H1 (cell line): ENCODE data around the gene MROH8. TPM values are rescaled to one million over a fixed set of nuclear protein-coding genes. Genes with fewer than 3 reads are reported as not detected.
"Not testable (repeated sequence)": the region's sequence is repeated elsewhere in the genome, so short reads cannot be mapped to it uniquely, and the experiment has no call there.

Experiments
- CTCF ChIA-PET: fragments of 300-600 bp; sonication (Branson Sonifier 250); formaldehyde crosslinking; loops from one replicate; lab custom pipeline; 2021; ENCODE audit not compliant: partially characterized antibody; lab: Charles Lee
- POLR2A ChIA-PET: fragments of 300-600 bp; sonication (Branson Sonifier 250); formaldehyde crosslinking; loops from one replicate; lab custom pipeline; 2021; ENCODE audit warnings: inconsistent platforms; ENCODE audit not compliant: partially characterized antibody; lab: Charles Lee
- DNase-seq, 2 experiments: peaks; one replicate each; pipeline versions ENCODE4 v3.0.0 to v3.0.0-alpha.2; 2010 to 2022; ENCODE audit warnings: low spot score in 2 of 2, low read depth in 1 of 2, mixed read lengths in 1 of 2
- FAIRE-seq: peaks from 2 replicates; lab custom pipeline; 2011; peaks lifted over from hg19 to GRCh38; lab: Jason Lieb, UNC
- H2AFZ ChIP-seq: 2 replicates; pipeline ENCODE4 v1.8.1; 2012; ENCODE audit warnings: low read length, inconsistent platforms
- H2AK5ac ChIP-seq: 2 replicates; pipeline ENCODE4 v1.6.1; 2013; ENCODE audit warnings: low read depth, low read length
- H2BK120ac ChIP-seq: replicated peaks from 2 replicates; pipeline ENCODE3; 2013; ENCODE audit warnings: low read depth, low read length, inconsistent platforms
- H2BK12ac ChIP-seq: 2 replicates; pipeline ENCODE4 v1.6.1; 2013; ENCODE audit warnings: low read depth, low read length
- H2BK15ac ChIP-seq: 2 replicates; pipeline ENCODE4 v1.6.1; 2013; ENCODE audit warnings: low read length
- H2BK20ac ChIP-seq: 2 replicates; pipeline ENCODE4 v1.6.1; 2013; ENCODE audit warnings: low read length
- H2BK5ac ChIP-seq: 2 replicates; pipeline ENCODE4 v1.6.1; 2013; ENCODE audit warnings: low read depth, low read length
- H3K14ac ChIP-seq: 2 replicates; pipeline ENCODE4 v1.6.1; 2013; ENCODE audit warnings: inconsistent platforms; ENCODE audit not compliant: insufficient read length
- H3K18ac ChIP-seq: 2 replicates; pipeline ENCODE4 v1.6.1; 2013; ENCODE audit warnings: low read length; ENCODE audit errors: extremely low read depth
- H3K23ac ChIP-seq: 2 replicates; pipeline ENCODE4 v1.6.1; 2013; ENCODE audit warnings: inconsistent platforms; ENCODE audit not compliant: insufficient read length
- H3K23me2 ChIP-seq: 2 replicates; pipeline ENCODE4 v1.6.1; 2013; ENCODE audit warnings: low read depth, low read length
- H3K27ac ChIP-seq: 2 replicates; pipeline ENCODE4 v1.6.1; 2011; ENCODE audit warnings: low read depth, low read length, inconsistent platforms
- H3K27me3 ChIP-seq, 4 experiments: replicated peaks in 1 of 4; 1 replicate in 1 of 4; 2 replicates in 3 of 4; pipeline versions ENCODE4 v1.6.1 to v1.8.1; 2011 to 2013; ENCODE audit warnings: low read length in 3 of 4, mild to moderate bottlenecking in 3 of 4, inconsistent platforms in 2 of 4, mixed read lengths in 2 of 4, moderate library complexity in 1 of 4; ENCODE audit not compliant: control insufficient read depth in 3 of 4, insufficient read depth in 3 of 4; ENCODE audit errors: extremely low read depth in 1 of 4
- H3K36me3 ChIP-seq, 4 experiments: 2 replicates each; pipeline versions ENCODE4 v1.6.1 to v1.8.1; 2011 to 2013; ENCODE audit warnings: mild to moderate bottlenecking in 4 of 4, low read length in 3 of 4, moderate library complexity in 2 of 4, control low read depth in 1 of 4, inconsistent platforms in 1 of 4; ENCODE audit not compliant: insufficient read depth in 4 of 4, control insufficient read depth in 2 of 4
- H3K4ac ChIP-seq: replicated peaks from 2 replicates; pipeline ENCODE3; 2013; ENCODE audit warnings: low read length, low read depth, mixed read lengths, inconsistent platforms; ENCODE audit not compliant: insufficient read length
- H3K4me1 ChIP-seq, 4 experiments: replicated peaks in 1 of 4; 1 replicate in 1 of 4; 2 replicates in 3 of 4; pipeline versions ENCODE4 v1.6.1 to v1.8.1; 2011 to 2013; ENCODE audit warnings: low read length in 3 of 4, inconsistent platforms in 2 of 4, mixed read lengths in 1 of 4; ENCODE audit not compliant: insufficient read depth in 4 of 4, control insufficient read depth in 3 of 4
- H3K4me2 ChIP-seq, 2 experiments: 2 replicates each; pipeline versions ENCODE4 v1.6.1 to v1.8.1; 2011 to 2013; ENCODE audit warnings: low read depth in 2 of 2, low read length in 2 of 2, control low read depth in 1 of 2, inconsistent platforms in 1 of 2, mild to moderate bottlenecking in 1 of 2; ENCODE audit not compliant: insufficient read depth in 1 of 2
- H3K4me3 ChIP-seq, 4 experiments: fragments of 200-600, 300-600 bp in 1 of 4; sonication (generic), shearing (Covaris generic), sonication (Bioruptor Twin) in 1 of 4; 2 replicates each; pipeline versions ENCODE4 v1.5.1 to v1.8.1; 2011 to 2016; ENCODE audit warnings: low read length in 4 of 4, low read depth in 3 of 4, control low read depth in 2 of 4, inconsistent platforms in 2 of 4, mild to moderate bottlenecking in 2 of 4, mixed read lengths in 1 of 4, moderate library complexity in 1 of 4; ENCODE audit not compliant: insufficient read depth in 2 of 4; ENCODE audit errors: extremely low read depth in 1 of 4
- H3K56ac ChIP-seq: replicated peaks from 2 replicates; pipeline ENCODE3; 2013; ENCODE audit warnings: low read depth, mild to moderate bottlenecking, mixed read lengths, low read length, inconsistent platforms; ENCODE audit not compliant: insufficient read length
- H3K79me1 ChIP-seq: 2 replicates; pipeline ENCODE4 v1.6.1; 2013; ENCODE audit warnings: low read depth, low read length, control low read depth
- H3K79me2 ChIP-seq, 2 experiments: 2 replicates each; pipeline versions ENCODE4 v1.6.1 to v1.8.1; 2012 to 2013; ENCODE audit warnings: low read length in 2 of 2, mild to moderate bottlenecking in 2 of 2, inconsistent platforms in 1 of 2; ENCODE audit not compliant: insufficient read depth in 2 of 2, control insufficient read depth in 1 of 2
- H3K9ac ChIP-seq, 4 experiments: replicated peaks in 1 of 4; 1 replicate in 1 of 4; 2 replicates in 3 of 4; pipeline versions ENCODE4 v1.6.1 to v1.8.1; 2011 to 2013; ENCODE audit warnings: low read depth in 3 of 4, low read length in 3 of 4, control low read depth in 2 of 4, mild to moderate bottlenecking in 2 of 4, moderate library complexity in 2 of 4, inconsistent platforms in 1 of 4; ENCODE audit errors: extremely low read depth in 1 of 4
- H3K9me3 ChIP-seq, 2 experiments: 2 replicates each; pipeline versions ENCODE4 v1.6.1 to v1.8.1; 2012 to 2013; ENCODE audit warnings: mild to moderate bottlenecking in 2 of 2, moderate library complexity in 2 of 2, control low read depth in 1 of 2, inconsistent platforms in 1 of 2, low read depth in 1 of 2, low read length in 1 of 2, mixed read lengths in 1 of 2; ENCODE audit not compliant: insufficient read depth in 2 of 2
- H4K20me1 ChIP-seq, 2 experiments: replicated peaks in 1 of 2; 2 replicates each; pipeline versions ENCODE3 to v1.8.1; 2011 to 2013; ENCODE audit warnings: inconsistent platforms in 2 of 2, low read length in 2 of 2, mild to moderate bottlenecking in 1 of 2; ENCODE audit not compliant: insufficient read depth in 2 of 2, control insufficient read depth in 1 of 2
- H4K5ac ChIP-seq: 2 replicates; pipeline ENCODE4 v1.6.1; 2013; ENCODE audit warnings: low read length, low read depth, mixed read lengths, inconsistent platforms; ENCODE audit not compliant: insufficient read length
- H4K8ac ChIP-seq: 2 replicates; pipeline ENCODE4 v1.8.0; 2013; ENCODE audit warnings: mild to moderate bottlenecking, moderate library complexity, low read length, inconsistent platforms; ENCODE audit not compliant: insufficient read depth; ENCODE audit errors: extremely low read depth
- H4K91ac ChIP-seq: replicated peaks from 2 replicates; pipeline ENCODE3; 2013; ENCODE audit warnings: low read length, mixed read lengths, inconsistent platforms; ENCODE audit not compliant: insufficient read length
- BACH1 ChIP-seq: IDR thresholded peaks from 2 replicates; pipeline ENCODE4 v1.6.1; 2012; ENCODE audit warnings: low read length, improper control_type of control experiment
- SP1 ChIP-seq: IDR thresholded peaks from 2 replicates; pipeline ENCODE4 v1.6.1; 2011; ENCODE audit warnings: low read depth, low read length
- WGBS, 2 experiments: shearing (Covaris generic) in 1 of 2; methylation state at CpG; one replicate each; pipeline versions ENCODE4 v1.1.6 to v1.1.7; 2013 to 2015; ENCODE audit warnings: low lambda C conversion rate in 2 of 2, mixed read lengths in 2 of 2, inconsistent platforms in 1 of 2, low coverage in 1 of 2, missing lambda C conversion rate in 1 of 2; ENCODE audit not compliant: insufficient replicate concordance in 2 of 2, insufficient coverage in 1 of 2, insufficient read length in 1 of 2; ENCODE audit errors: extremely low coverage in 1 of 2, missing lambda C conversion rate in 1 of 2; 5-methylcytosine and 5-hydroxymethylcytosine counted together
- polyA plus RNA-seq, 7 experiments: library from polyadenylated mRNA; depleted of rRNA in 3 of 7; stranded (reverse) in 5 of 7; unstranded in 2 of 7; fragments of >200 nt in 5 of 7; fragments of 200-250 nt in 2 of 7; gene quantifications; 1 replicate in 5 of 7; 2 replicates in 1 of 7; 4 replicates in 1 of 7; pipeline versions ENCODE4 v1.2.1 to v1.2.3, GENCODE V29; 2011 to 2013; ENCODE audit warnings: missing spikeins in 2 of 7, mixed read lengths in 2 of 7
- total RNA-seq: library from RNA; stranded (reverse); fragmentation: NEBNext Ultra II Directional; extraction: Animal tissue kit (Norgen Biotek cat#: 25700); gene quantifications from 2 replicates; pipeline ENCODE4 v1.2.1, GENCODE V29; 2021
- TF ChIP-seq, protein P1 (sequence below), 3 experiments: IDR thresholded peaks; 1 replicate in 2 of 3; 2 replicates in 1 of 3; pipeline versions ENCODE4 v1.5.1 to v1.6.1; 2011; ENCODE audit warnings: low read length in 3 of 3, mild to moderate bottlenecking in 3 of 3, inconsistent platforms in 2 of 3, low read depth in 1 of 3, moderate library complexity in 1 of 3; ENCODE audit not compliant: insufficient read depth in 1 of 3; ENCODE audit errors: control extremely low read depth in 1 of 3

The MROH8 gene
- total and polyA plus RNA-seq, 2 of the 8 experiments (the other 6 are each of a cell fraction or from before 2014, with no cell fraction given), result 0.50 to 0.86 TPM

DNA sequence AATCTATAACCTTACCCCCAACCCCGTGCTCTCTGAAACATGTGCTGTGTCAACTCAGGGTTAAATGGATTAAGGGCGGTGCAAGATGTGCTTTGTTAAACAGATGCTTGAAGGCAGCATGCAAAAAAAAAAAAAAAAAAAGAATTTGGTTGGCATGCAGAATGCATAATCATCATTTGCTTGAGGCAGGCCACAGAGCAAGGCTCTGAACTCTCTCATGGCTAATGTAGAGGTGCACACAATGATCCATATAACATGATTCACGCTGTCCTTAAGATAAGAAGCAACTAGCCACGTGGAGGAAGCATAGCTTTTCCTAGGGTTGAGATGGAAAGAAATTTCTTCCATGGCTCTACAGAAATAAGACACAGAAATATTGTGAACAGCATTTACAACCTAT, 27.8 kb downstream of the MROH8 start (continued):
- TF ChIP-seq, protein P1, sequence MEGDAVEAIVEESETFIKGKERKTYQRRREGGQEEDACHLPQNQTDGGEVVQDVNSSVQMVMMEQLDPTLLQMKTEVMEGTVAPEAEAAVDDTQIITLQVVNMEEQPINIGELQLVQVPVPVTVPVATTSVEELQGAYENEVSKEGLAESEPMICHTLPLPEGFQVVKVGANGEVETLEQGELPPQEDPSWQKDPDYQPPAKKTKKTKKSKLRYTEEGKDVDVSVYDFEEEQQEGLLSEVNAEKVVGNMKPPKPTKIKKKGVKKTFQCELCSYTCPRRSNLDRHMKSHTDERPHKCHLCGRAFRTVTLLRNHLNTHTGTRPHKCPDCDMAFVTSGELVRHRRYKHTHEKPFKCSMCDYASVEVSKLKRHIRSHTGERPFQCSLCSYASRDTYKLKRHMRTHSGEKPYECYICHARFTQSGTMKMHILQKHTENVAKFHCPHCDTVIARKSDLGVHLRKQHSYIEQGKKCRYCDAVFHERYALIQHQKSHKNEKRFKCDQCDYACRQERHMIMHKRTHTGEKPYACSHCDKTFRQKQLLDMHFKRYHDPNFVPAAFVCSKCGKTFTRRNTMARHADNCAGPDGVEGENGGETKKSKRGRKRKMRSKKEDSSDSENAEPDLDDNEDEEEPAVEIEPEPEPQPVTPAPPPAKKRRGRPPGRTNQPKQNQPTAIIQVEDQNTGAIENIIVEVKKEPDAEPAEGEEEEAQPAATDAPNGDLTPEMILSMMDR (IDR thresholded peaks at IDR 0.05; ENCODE audit: control extremely low read depth in 1 of 3, insufficient read depth in 1 of 3, low read depth in 1 of 3, low read length in 3 of 3), result no peak
- TF ChIP-seq BACH1, result no peak
- no peak for TF ChIP-seq SP1

GRCh38 chr20:37150864-37151263, 28.5 kb downstream of the MROH8 start:
- H3K79me2 ChIP-seq, DNase-seq, H3K27me3 ChIP-seq, H3K18ac ChIP-seq, H3K4ac ChIP-seq, H4K20me1 ChIP-seq, H3K36me3 ChIP-seq, H3K4me2 ChIP-seq, H4K91ac ChIP-seq, H2BK12ac ChIP-seq, H3K4me1 ChIP-seq, POLR2A ChIA-PET, H2BK120ac ChIP-seq, H2BK5ac ChIP-seq, H3K23ac ChIP-seq, H4K5ac ChIP-seq, H3K23me2 ChIP-seq, H4K8ac ChIP-seq, FAIRE-seq, H3K56ac ChIP-seq, H2BK15ac ChIP-seq, H2AFZ ChIP-seq, H3K14ac ChIP-seq, H3K79me1 ChIP-seq, CTCF ChIA-PET, H2BK20ac ChIP-seq, H3K27ac ChIP-seq, H2AK5ac ChIP-seq, H3K4me3 ChIP-seq, H3K9ac ChIP-seq: not testable (repeated sequence)
- peaks cover 0 to 12% of the 10 kb centered on the region in 2 experiments; a peak in 1 of 4 replicates for H3K9me3 ChIP-seq
- WGBS, 2 experiments, result 93% methylated on average over 10 of the region's 33 CpGs; no CpG with 5 or more reads in 1 of the 2 experiments
